SIG-M5 treated with dmso at 0.1 percent for 504 hours (cell line): ENCODE measurements around the gene NME5.
A peak's percentile ranks its signal among the peaks of the same experiment; 100 is the strongest.

ENCODE experiments used
- DNase-seq: peaks from one replicate; lab custom pipeline; 2025; ENCODE audit not compliant: unreplicated experiment; lab: John Stamatoyannopoulos, UW

NME5 gene

DNA sequence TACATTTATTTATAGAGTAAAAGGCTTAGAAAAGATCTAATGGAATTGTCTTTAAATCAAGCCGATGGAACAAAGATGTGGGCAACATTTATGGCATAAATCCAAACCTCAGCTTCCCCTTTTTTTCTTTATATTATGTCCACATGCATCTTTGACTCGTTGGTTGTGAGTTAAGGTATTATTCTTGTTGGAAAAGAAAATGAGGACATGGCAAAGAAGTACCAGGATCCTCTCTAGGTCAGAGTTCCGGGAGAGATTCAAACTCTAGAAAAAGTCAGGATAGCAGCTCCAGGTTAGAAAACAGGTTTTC, 508 bp upstream of the NME5 start:
- peak; percentile 22 for DNase-seq

DNA sequence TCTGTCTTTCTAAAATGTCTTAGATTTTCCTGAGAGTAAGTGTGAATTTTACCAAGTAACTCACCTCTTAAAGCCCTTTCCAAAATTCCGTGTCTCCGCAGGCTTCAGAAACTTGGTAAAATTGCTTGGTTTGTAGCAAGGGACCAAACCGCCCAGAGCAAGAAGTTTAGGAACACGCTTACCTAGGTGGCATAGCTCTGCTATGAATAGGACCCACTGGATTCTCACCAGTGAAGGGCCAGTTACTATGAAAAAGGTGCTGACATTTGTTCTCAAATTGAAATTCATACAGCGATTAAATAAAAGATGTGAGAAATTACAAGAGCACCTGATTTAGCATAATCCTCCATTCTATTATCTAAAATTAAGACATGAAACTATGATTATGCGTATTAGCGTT, 6.7 kb downstream of the NME5 start:
- DNase-seq: no peak

DNA sequence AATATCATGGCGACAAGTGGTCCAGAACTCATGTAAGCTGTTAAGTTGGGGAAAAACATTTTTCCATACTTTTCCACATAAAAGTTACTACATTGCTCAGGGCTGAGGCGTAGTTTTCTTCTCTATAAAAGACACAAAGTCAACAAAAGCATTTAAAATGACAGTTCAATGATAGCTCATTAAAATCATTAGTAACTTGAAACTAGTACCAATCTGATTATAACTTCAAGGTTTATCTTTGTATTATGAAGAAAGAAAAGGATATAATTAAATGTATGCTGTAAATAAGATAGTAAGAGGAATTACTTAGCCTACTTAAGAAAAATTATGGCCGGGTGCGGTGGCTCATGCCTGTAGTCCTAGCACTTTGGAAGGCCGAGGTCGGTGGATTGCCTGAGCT, 9.9 kb downstream of the NME5 start:
- DNase-seq: no peak

DNA sequence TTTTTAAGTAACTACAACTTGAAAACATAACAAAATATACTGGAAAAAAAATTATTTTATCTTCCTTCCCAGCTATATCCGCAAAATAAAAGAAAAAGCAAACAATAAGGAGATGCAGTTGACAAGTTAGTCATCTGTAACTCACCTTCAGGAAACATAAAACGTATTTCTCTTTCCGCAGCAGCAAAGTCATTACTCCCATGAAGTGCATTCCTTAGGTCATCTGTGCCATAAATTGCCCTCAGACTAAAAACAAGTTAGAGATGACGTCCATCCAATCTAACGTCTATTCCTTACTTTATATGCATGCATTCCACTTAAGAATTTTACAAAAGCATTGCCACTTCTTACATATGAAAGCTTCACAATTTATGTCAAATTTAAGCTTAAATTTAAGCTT, 10.9 kb downstream of the NME5 start:
- no peak for DNase-seq

DNA sequence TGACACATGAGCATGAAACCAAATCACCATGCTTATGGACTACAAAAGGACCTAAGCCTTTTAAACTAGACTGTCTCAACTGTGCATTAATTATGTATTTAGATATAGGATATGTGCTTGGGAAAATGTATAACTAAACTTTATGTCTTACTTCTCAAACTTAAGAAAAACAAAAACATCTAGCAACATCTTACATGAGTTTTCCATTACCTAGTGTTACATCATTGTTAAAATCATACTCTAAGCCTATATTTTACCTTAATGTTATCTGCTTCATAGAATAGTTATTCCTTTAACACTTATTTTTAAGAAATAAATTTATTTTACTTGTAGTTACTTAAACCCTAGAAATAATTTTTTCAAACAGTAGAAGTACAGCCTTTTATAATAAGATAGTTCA, 24.0 kb downstream of the NME5 start:
- no peak for DNase-seq

DNA sequence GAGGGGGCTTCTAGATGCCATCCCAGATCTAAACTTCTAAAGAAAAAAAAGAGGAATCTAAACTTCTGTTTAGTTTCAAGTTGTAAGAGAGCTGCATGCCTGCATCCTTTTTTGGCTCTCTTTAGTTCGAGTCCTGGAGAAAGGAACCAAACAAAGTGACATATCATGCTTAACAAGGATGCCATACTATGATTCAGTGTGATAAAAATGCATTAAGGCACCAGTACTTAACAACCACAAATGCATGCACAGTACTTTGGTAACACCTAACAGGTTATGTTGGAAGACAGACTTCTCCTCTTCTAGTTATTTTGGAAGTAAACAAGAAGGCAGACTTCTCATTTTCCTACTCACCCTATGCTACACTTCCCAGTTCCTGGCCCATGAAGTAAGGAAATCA, 27.3 kb downstream of the NME5 start:
- no peak for DNase-seq

DNA sequence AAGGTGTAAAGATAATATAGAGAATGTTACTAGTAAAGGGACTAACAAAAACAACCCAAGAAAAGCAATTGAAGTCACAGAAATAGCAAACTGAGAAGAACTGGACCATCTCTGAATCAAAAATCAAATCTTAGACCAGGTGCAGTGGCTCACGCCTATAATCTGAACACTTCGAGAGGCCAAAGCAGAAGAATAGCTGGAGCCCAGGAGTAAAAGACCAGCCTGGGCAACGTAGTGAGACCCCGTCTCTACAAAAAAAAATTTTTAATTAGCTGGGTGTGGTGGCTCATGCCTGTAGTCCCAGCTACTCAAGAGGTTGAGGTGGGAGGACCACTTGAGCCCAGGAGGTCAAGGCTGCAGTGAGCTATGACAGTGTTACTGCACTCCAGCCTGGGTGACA, 28.0 kb downstream of the NME5 start:
- no peak for DNase-seq

DNA sequence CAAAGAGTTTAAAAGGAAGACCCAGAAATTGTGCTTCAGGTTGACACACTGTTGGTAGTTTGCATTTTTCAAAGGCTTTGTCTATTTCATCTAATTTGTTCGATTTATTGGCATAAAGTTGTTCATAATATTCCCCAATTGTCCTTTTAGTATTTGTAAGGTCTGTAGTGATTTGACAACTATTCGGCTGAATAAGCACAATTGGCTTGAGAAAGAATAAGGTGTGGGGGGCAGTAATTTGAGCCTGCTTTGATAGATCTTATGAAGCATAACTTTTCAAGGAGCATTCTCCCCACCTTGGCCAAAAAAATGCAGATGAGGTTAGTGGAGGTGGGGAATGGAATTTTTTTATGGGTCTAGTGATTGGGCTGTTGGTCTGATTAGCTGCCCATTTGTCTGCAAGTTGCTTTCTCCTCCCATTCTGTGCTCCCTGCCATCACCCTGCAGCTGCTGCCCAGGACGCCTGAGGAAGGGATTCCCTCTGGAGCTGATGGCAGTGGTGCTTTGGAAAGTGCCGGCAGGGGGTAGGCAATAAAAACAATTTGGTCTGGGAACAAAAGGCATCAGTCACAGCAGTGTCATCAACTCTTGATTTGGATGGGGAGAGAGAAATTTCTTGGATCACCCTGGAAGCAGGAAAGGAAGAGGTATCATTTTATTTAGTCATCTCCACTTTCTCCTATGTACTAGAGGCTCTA, 28.8 kb downstream of the NME5 start:
- no peak for DNase-seq

DNA sequence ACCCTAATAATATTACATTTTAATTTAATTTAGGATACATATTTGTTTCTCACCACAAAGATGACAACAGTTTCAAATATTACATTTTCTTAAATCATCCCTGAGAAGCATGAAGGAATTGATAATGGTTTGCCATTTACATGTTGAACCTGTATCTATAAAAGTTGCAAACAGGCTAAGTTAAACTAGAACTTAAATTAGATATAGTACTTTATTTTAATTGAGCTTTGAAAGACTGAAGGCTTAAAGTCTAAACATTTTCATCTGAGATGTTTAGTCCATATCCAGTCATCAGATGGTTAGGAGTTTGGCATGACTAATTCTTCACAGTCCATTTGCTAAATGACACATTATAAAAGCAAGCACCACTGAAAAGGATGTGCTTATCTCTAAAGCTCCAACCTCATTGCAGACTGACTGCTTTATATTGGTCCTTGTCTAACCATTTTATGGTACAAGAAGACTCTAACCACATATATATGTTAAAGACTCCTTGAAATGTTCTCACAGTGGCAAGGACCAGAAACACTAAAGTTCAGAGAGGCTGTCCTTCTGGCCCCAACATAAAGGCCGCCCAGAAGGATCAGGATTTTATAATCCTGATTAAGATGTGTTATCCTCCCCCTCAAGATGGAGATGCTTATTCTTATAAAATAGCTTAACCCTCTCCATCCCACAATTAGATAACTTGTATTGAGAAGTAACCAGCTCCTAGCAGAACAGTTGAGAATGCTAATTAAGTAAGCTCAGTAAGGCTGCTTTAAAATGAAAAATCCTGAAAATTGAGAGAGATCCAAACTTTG, 29.6 kb downstream of the NME5 start:
- no peak for DNase-seq

DNA sequence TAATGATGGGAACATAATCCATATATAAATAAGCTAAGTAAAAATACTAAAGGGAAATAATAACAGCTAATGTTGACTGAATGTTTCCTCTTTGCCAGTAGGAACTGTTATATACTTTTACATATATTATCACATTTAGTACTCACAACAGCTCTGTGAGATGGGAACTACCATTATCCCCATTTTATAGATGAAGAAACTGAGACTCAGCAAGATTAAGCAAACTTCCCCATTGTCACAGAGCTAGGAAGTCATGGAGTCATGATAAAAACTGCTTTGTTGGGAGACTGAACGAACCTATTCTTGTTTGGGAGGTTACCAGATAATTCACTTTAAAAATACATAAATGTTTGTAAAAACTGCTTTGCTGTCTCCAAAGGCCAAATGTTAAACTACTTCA, 32.0 kb downstream of the NME5 start:
- no peak for DNase-seq

DNA sequence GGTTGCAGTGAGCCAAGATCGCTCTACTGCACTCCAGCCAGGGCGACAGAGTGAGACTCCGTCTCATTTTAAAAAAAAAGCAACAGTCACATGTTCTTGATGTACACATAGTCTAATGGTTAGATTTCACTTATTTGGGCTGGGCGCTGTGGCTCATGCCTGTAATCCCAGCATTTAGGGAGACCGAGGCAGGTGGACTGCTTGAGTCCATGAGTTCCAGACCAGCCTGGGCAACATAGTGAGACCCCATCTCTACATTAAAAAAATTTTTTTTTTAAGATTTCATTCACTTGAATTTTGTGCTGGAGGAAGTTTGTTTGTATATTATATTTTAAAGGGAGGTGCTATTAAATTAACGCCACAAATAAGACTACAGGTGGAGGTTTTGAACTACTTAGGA, 33.5 kb downstream of the NME5 start:
- no peak for DNase-seq

DNA sequence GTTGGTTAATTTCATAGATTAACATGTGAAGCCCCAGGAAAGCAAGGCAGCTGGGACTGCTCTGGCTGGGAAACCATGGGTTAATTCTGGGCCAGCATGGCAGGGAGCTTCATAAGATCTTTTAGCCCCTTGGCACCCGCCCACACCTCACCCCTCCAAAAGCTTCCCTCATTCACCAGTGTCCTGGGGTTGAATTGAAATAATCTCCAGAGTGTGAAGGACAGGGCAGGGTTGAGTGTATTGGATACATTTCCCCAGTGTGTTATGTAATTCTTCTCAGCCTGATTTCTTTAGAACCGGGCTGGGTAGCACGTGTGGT, 36.0 kb downstream of the NME5 start:
- peak; percentile 52 for DNase-seq

DNA sequence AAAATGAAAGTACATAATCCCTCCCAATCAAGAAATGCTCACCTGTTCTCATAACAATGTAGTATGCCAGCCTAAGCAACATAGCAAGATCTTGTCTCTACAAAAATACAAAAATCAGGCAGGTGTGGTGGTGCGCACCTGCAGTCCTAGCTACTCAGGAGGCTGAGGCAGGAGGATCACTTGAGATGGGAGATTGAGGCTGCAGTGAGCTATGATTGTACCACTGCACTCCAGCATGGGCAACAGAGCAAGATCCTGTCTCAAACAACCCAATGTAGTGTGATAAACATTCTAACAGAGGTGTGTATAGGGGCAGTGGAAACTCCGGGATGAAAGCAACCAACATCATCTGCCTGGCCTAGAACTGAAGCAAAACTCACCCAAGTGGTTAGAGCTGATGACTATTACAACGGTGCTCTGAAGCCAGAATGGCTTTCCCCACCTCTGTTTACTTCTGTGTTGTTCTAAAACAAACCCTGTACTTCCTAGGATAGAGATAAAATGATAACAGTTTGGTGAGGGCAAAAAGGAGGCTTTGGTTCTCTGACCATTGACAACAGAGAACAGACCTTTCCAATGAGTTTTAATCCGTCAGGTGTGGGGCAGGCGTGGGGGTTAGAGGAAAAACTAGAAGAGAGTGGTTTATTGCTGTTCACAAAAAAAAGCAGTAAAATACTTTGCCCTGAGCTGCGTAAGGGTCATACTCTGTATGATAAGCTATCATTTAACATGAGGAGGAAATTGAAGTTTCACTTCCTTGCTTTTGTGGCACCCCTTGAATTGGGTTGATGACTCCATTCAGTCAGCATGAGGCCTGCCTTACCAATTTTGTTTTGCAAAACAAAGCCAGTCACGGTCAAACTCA, 36.5 kb downstream of the NME5 start:
- DNase-seq: peak; percentile 84

DNA sequence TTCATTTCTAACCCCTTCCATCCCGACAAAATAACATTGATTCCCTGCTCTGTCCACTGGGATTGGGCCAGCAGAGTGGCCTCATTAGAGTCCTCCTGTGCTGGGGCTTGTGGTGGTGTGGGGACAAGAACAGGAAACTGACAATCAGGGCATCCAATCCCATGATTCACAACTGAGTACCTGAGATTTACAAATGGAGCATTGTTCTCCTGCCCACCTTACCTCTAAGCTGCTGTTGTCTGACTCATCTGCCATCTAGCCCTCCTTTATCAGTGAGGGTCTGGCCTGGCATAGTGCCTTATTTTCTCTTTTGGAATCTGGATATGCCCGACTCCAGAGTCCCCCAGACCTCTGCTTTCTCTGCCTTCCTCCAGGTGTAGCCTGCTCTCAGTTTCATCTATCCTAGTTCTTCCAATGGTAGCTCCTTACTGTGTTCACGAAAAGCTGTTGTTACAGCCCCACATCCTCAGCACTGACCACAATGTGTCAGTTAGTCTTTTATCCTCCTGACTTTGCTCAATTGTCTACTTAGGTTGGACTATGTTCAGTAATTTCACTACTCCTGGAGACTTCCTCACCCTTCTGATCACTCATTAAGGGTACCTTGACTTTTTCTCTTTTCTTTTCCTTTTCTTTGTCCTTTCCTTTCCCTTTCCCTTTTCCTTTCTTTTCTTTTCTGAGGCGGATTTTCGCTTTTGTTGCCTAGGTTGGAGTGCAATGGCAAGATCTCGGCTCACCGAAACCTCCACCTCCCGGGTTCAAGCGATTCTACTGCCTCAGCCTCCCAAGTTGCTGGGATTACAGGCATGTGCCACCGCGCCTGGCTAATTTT, 42.0 kb downstream of the NME5 start:
- no peak for DNase-seq

DNA sequence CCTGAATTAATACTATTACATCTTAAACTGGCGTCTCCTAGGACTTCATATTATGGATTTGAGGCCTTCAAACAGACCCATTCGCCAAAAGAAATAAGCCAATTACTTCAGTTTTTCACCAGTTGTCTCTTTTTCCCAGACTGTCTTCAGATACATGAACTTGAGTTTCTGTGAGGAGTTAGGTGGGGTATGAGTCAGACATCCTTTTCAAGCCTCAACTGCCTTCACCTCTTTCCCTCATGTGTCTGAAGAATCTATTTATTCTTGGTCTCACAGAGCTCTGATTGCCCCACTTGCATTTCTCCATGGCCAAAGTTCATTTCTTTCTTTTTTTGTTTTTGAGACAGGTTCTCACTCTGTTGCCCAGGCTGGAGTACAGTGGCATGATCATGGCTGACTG, 42.9 kb downstream of the NME5 start:
- no peak for DNase-seq

DNA sequence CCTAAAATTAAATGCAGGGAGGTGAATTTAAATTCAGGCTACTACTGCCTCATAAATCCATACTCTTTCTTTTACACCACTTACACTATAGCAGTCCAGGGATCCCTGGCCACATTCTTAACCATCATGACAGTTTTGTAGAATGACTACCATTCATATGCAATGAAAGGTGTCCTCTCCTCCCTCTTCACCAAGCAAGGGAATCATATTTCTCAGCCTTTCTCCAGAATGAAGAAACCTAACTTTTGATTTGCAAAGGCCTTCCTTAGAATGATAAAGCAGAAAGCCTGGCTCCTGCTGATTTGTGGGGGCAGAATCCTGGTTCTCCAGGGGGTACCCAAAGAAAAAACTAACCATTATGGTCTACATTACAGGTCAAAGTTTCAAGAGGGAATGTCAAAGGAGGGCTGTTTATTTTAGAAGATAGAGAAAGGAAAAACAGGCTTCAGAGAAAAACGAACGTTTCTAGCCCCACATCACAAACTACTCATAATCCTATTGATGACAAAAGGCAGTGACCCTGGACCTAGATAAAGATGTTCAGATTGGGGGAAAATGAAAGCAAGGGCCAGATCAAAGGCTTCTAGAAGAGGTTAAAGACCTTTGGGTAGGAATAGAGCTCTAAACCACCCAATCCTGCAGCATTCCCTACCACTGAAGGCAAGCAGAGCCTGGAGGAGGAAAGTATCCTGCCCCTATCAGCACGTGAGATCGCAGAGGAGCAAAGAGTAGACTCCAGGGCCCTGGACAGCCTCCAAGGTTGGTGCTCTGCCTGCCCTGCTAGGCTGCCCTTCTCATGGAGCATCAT, 43.9 kb downstream of the NME5 start:
- no peak for DNase-seq

DNA sequence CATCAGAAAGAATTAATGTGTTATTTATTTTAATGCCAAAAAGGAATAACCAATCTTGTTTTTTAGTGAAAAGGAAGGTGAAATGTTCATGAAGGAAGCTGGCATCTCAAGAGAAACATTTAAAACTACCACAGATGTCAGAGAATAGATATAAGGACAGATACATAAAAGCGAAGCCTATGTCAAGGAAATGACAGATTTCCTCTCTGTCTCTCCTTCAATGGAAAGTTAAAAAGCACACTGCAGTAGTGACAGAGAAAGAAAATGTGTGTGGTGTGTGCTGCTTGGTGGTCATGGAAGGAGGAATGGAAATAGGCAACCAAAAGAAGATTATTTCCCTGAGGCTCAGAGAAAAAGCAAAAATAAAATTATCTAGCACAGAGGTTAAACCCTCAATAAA, 46.2 kb downstream of the NME5 start:
- no peak for DNase-seq

DNA sequence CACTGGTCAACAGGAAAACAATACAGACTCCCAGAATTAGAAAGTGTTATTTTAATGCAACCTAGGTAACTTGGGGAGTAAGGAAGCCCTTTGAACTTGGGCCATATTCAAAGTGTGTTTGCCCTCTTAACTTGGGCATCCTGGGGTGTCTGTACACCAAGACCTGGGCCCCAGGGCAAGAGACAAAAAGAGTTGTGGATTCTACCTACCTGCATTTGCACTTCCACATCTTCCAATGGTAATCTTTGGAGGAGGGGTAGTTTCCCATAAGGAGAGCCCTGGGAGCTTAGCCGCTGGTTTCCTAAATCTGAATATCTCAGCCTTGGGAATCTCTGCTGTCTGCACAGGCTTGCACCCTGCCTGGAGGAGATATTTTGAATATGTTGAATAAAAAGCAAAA, 46.9 kb downstream of the NME5 start:
- no peak for DNase-seq

DNA sequence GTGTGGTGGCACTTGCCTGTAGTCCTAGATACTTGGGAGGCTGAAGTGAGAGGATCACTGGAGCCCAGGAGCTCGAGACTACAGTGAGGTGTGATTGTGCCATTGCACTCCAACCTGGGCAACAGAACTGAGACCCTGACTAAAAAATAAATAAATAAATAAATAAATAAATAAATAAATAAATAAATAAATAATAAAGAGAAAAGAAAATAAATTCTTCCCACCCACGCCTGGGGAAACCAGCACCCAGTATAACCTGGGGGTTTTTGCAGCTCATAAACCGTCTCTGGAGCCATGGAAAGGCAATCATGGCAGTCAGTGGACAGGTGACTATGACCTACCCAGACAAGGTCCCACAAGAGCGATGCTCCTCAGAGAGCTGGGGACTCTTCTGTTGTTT, 47.5 kb downstream of the NME5 start:
- DNase-seq: no peak

DNA sequence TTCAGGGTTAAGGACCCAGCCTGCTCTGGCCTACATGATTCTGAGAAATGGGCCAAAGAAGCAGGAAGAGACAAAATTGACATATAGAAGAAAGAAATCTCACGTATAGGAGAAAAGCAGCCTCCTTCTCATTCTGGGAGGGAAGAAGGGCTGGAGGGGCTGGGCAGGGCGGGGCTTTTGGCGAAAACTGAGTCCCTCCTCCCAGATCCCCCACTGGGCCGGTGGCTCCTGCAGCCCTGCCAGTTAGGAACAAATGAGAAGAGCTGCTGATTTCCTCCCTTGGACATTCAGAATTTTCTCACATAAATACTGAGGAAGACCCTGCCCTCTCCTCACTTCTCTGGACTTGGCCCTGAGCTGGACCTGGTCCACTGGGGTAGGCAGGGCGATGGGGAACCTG, 55.5 kb downstream of the NME5 start, which contains the start of gene WNT8A:
Gene WNT8A, plus strand, starts transcription at position 332 of the 400 bp plus-strand sequence. CDS start 95 bp downstream, outside the sequence.
- no peak for DNase-seq
